Measurements from ENCODE around the gene PARD6G. TPM values are rescaled to one million over a fixed set of nuclear protein-coding genes. Genes with fewer than 3 reads are reported as not detected.
"Not testable (repeated sequence)": the region's sequence is repeated elsewhere in the genome, so short reads cannot be mapped to it uniquely, and the experiment has no call there.

Gene PARD6G, protein sequence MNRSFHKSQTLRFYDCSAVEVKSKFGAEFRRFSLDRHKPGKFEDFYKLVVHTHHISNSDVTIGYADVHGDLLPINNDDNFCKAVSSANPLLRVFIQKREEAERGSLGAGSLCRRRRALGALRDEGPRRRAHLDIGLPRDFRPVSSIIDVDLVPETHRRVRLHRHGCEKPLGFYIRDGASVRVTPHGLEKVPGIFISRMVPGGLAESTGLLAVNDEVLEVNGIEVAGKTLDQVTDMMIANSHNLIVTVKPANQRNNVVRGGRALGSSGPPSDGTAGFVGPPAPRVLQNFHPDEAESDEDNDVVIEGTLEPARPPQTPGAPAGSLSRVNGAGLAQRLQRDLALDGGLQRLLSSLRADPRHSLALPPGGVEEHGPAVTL
- 1 to 10 TPM in 1 of 2 experiments, under 1 TPM in 1; 0.47 to 1.0 TPM for total RNA-seq

DNA sequence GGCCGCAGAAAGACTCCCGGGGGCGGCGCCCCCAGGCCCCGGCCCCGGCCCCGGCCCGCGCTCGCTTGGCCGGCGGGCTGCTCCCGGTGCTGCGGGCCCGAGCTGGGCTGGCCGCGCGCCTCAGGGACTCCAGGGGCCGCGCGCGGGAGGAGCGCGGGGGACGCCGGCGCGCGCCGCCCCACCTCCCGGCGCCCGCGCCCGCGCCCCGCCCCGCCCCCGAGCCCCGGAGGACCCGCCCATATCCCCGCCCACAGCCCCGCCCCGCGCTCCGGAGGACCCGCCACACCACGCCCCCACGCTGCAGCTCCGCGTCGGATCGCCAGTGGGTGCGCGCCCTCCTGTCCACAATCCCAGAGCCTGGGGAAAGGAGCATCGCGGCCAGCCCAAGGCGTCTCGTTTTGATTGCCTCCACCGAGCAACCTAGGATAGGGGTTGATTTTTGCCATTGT lies at the start of gene PARD6G:
Gene PARD6G, minus strand, starts transcription at position 122 of the 449 bp plus-strand sequence. CDS start 166 bp downstream, outside the sequence.
- Mint-ChIP-seq H3K36me3 (no peaks in the 10 kb centered on the region), H3K27ac (no peak within 1 kb of the TSS), H3K4me3 (peak within 1 kb of the TSS; percentile 62), H3K4me1 (no peaks in the 10 kb centered on the region), H3K9me3 (no peaks in the 10 kb centered on the region), H3K27me3 (peaks cover 56% of the 10 kb centered on the region)
- ATAC-seq (ENCODE audit: low read depth) (peak; percentile 62), DNase-seq (peak; percentile 69)
- POLR2A ChIA-PET: no interaction called here

DNA sequence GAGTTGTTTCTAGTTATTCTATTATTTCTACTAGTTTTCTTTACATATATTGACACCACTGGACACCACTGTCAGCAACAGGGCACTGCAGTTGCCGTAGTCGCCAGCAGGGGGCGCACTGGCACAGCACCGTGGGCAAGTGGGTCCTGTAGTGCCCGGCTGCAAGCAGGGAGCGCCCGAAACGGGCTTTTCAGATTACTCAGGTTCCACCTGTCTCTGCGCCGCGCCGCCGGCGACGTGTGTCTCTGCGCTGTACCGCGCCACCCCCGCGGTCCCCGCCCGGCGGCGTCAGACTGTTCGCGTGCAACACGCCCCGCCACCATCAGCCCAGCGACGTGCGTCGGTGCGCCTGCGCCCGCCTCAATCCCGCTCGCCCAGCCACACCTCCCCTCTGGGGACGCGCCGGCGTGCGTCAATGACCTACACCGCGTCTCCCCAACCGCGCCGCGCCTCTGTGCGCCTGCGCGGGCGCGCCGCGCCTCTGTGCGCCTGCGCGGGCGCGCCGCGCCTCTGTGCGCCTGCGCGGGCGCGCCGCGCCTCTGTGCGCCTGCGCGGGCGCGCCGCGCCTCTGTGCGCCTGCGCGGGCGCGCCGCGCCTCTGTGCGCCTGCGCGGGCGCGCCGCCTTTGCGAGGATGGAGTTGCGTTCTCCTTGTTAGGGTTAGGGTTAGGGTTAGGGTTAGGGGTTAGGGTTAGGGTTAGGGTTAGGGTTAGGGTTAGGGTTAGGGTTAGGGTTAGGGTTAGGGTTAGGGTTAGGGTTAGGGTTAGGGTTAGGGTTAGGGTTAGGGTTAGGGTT lies 15.1 kb upstream of the PARD6G start:
- H3K4me3 Mint-ChIP-seq, H3K27me3 Mint-ChIP-seq, H3K27ac Mint-ChIP-seq, H3K4me1 Mint-ChIP-seq, H3K36me3 Mint-ChIP-seq, H3K9me3 Mint-ChIP-seq, POLR2A ChIA-PET: not testable (repeated sequence)
- DNase-seq (peak; percentile 54), ATAC-seq (ENCODE audit: low read depth) (peak; percentile 36)

DNA sequence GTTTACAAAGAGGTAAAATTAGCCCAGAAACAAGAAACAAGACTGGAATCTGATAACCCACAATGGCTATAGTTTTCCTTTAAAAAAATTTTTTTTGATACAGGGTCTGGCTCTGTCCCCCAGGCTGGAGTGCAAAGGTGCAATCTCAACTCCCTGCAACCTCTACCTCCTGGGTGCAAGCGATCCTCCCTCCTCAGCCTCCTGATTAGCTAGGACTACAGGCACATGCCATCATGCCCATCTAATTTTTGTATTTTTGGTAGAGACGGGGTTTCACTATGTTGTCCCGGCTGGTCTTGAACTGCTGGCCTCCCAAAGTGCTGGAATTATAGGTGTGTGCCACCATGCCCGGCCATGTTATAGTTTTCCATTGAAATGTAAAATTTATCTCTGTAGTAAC lies 12.3 kb upstream of the PARD6G start:
- no peak for ATAC-seq (ENCODE audit: low read depth)
- Mint-ChIP-seq H3K4me3 (no peak overlapping the region), H3K36me3 (no peaks in the 10 kb centered on the region), H3K27ac (no peak overlapping the region), H3K4me1 (no peaks in the 10 kb centered on the region), H3K27me3 (peaks cover 7% of the 10 kb centered on the region), H3K9me3 (no peaks in the 10 kb centered on the region)
- POLR2A ChIA-PET: no interaction called here
- DNase-seq: no peak

DNA sequence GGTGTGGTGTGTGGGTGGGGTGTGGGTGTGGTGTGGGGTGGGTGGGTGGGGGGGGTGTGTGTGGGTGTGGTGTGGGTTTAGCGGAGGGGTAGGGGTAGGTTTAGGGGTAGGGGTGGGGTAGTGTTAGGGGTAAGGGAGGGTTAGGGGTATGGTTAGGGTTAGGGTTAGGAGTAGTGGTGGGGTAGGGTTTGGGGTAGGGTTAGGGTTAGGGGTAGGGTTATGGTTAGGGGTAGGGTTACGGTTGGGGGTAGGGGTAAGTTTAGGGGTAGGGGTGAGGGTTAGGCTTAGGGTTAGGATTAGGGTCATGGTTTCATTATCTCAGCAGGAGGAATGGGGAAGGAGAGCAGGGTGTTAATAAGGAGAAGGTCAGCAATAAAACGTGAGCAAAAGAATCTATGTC lies 11.3 kb upstream of the PARD6G start:
- H3K36me3 Mint-ChIP-seq: no peaks in the 10 kb centered on the region
- ATAC-seq (ENCODE audit: low read depth) (no peak), DNase-seq (no peak)
- H3K4me3 Mint-ChIP-seq: no peak overlapping the region
- POLR2A ChIA-PET: no interaction called here
- no peak overlapping the region for H3K27ac Mint-ChIP-seq
- H3K9me3 Mint-ChIP-seq: no peaks in the 10 kb centered on the region
- H3K27me3 Mint-ChIP-seq: peaks cover 8% of the 10 kb centered on the region
- H3K4me1 Mint-ChIP-seq: no peaks in the 10 kb centered on the region

DNA sequence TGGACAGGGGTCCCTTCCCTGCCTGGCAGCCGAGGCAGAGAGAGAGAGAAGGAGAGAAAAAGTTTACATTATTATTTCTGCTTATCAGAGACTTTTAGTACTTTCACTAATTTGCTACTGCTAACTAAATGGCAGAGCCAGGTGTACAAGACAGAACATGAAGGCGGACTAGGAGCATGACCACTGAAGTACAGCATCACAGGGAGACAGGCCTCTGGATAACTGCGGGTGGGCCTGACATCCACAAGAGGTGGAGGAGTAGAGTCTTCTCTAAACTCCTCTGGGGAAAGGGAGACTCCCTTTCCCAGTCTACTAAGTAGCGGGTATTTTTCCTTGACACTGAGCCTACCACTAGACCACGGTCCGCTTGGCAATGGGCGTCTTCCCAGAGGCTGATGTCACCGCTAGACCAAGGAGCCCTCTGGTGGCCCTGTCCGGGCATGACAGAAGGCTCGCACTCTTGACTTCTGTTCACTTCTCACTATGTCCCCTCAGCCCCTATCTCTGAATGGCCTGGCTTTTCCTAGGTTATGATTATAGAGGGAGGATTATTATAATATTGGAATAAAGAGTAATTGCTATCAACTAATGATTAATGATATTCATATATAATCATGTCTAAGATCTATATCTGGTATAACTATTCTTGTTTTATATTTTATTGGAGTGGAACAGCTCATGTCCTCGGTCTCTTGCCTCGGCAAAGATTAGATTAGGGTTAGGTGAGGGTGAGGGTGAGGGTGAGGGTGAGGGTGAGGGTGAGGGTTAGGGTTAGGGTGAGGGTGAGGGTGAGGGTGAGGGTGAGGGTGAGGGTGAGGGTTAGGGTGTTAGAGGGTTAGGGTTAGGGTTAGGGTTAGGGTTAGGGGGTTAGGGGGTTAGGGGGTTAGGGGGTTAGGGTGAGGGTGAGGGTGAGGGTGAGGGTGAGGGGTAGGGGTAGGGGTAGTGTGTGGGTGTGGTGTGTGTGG lies 10.5 kb upstream of the PARD6G start:
- ATAC-seq (ENCODE audit: low read depth); H3K4me1 Mint-ChIP-seq; POLR2A ChIA-PET; H3K27ac Mint-ChIP-seq; H3K9me3 Mint-ChIP-seq; H3K4me3 Mint-ChIP-seq; H3K36me3 Mint-ChIP-seq: not testable (repeated sequence)
- H3K27me3 Mint-ChIP-seq: peaks cover 12% of the 10 kb centered on the region
- DNase-seq: peak; percentile 66

DNA sequence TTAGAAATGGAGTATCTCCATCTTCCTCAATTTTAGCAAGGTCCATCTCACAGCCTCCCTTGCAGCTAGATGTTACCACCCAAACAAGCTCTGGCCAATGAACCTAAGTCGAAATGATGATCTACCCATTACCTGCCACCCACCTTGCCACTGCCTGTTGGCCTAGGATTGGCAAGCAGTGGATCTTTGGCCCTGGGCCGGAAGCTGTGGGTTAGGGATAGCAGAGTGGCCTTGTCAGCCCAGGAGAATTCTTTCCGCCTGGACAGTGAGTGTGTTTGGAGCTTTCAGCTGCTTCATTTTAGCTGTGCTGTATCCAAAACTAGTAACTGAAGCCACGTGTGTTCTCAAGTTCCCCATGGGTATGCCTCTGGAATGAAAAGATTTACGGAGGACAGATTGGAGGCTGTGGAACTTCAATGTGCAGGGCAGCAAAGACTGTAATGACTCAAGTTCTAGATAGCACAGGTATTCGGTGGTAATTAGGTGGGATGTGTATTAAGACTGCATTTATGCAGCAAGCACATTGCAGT lies 7.7 kb upstream of the PARD6G start:
- no peaks in the 10 kb centered on the region for H3K9me3 Mint-ChIP-seq
- peaks cover 21% of the 10 kb centered on the region for H3K27me3 Mint-ChIP-seq
- no peak overlapping the region for H3K27ac Mint-ChIP-seq
- no peaks in the 10 kb centered on the region for H3K4me1 Mint-ChIP-seq
- POLR2A ChIA-PET: no interaction called here
- ATAC-seq (ENCODE audit: low read depth) (no peak), DNase-seq (no peak)
- H3K36me3 Mint-ChIP-seq: no peaks in the 10 kb centered on the region
- no peak overlapping the region for H3K4me3 Mint-ChIP-seq

DNA sequence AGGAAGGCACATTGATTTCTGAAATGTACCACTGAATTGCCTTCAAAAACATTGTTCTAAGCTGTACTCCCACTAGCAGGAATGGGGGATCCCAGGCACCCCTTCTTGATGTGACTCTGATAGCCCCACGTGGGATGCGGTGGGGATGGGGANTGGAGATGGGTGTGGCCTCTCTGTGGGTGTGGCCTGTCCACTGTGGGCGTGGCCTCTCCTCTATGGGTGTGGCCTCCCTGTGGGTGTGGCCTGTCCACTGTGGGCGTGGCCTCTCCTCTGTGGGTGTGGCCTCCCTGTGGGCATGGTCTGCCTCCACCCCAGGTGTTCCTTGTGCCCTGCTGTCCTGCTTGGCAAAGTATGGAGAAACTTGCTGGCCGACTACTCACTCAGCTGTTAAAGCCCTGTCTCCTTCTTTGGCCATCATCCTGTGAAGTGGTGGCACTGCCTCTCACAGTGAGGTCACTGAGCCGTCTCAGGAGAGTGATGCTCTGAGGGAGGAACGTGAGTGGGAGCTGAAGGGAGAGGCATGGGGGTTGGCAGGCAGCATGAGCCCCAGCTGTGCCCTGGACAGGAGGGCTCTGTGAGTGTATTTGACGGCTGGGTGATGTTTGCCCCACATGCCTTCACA lies 6.7 kb upstream of the PARD6G start:
- H3K27me3 Mint-ChIP-seq: peaks cover 27% of the 10 kb centered on the region
- H3K27ac Mint-ChIP-seq: no peak overlapping the region
- no peaks in the 10 kb centered on the region for H3K9me3 Mint-ChIP-seq
- no peak overlapping the region for H3K4me3 Mint-ChIP-seq
- DNase-seq (peak; percentile 44), ATAC-seq (ENCODE audit: low read depth) (peak; percentile 33)
- no peaks in the 10 kb centered on the region for H3K36me3 Mint-ChIP-seq
- POLR2A ChIA-PET: no interaction called here
- H3K4me1 Mint-ChIP-seq: no peaks in the 10 kb centered on the region

DNA sequence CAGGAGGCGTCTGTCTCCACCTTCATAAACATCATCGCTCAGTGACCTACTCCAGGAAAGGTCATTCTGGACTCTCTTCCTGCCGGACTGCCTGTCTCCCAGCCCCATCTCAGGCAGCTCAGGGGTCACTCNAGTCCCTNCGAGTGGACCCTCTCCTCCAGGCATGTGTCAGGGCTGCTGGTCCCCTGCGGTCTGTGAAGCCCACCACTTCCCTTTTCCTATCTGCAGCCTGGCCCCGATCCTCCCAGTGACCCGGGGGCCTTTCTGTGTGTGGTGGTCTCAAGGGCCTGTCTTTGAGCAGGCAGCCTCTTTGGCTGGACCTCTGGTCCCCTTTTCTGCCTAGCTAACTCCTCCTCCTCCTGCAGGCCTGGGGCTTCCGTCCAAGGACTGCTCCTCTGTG lies 5.9 kb upstream of the PARD6G start:
- POLR2A ChIA-PET: no interaction called here
- peaks cover 33% of the 10 kb centered on the region for H3K27me3 Mint-ChIP-seq
- DNase-seq (no peak), ATAC-seq (ENCODE audit: low read depth) (no peak)
- no peaks in the 10 kb centered on the region for H3K9me3 Mint-ChIP-seq
- H3K4me3 Mint-ChIP-seq: no peak overlapping the region
- no peak overlapping the region for H3K27ac Mint-ChIP-seq
- no peaks in the 10 kb centered on the region for H3K36me3 Mint-ChIP-seq
- no peaks in the 10 kb centered on the region for H3K4me1 Mint-ChIP-seq

DNA sequence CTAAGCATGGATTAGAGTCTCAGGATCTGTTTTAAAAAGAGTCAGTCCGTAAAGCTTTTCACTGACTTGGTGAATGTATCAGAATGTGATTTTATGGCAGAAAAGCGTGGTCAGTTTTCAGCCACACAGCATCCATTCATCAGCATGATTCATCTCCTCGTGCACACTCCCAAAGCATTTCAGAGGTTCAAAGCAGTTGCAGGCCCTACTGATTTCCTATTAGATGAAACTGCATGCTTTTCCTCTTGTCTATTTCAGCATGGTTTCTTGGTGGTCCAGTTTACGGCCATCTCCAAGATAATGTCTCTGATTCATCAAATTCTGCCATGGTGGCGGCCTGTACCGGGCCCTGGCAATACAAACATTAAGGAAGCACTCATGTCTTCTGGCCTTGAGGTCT lies 4.8 kb upstream of the PARD6G start:
- peaks cover 40% of the 10 kb centered on the region for H3K27me3 Mint-ChIP-seq
- no peak for ATAC-seq (ENCODE audit: low read depth)
- H3K27ac Mint-ChIP-seq: no peak overlapping the region
- POLR2A ChIA-PET: no interaction called here
- H3K4me1 Mint-ChIP-seq: no peaks in the 10 kb centered on the region
- DNase-seq: no peak
- no peak overlapping the region for H3K4me3 Mint-ChIP-seq
- no peaks in the 10 kb centered on the region for H3K9me3 Mint-ChIP-seq
- H3K36me3 Mint-ChIP-seq: no peaks in the 10 kb centered on the region

DNA sequence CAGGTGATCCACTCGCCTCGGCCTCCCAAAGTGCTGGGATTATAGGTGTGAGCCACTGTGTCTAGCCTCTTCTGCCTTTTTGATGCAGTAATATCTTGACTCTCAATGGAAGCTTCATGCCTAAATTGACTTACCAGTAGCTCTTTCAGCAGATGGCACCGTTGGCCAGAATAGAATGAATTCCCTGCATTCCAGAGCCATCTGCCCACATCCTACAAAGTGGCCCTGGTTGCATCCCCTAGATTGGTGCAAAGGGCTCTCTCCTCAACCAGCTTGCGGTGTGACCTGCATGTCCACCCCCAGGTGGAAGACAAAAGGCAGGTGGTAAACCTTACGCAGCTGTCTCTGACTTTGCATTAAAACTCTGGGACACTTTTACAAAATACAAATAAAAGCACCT lies 4.4 kb upstream of the PARD6G start:
- peaks cover 36% of the 10 kb centered on the region for H3K27me3 Mint-ChIP-seq
- POLR2A ChIA-PET: no interaction called here
- no peaks in the 10 kb centered on the region for H3K36me3 Mint-ChIP-seq
- H3K27ac Mint-ChIP-seq: no peak overlapping the region
- ATAC-seq (ENCODE audit: low read depth) (no peak), DNase-seq (no peak)
- H3K4me3 Mint-ChIP-seq: no peak overlapping the region
- no peaks in the 10 kb centered on the region for H3K4me1 Mint-ChIP-seq
- H3K9me3 Mint-ChIP-seq: no peaks in the 10 kb centered on the region

DNA sequence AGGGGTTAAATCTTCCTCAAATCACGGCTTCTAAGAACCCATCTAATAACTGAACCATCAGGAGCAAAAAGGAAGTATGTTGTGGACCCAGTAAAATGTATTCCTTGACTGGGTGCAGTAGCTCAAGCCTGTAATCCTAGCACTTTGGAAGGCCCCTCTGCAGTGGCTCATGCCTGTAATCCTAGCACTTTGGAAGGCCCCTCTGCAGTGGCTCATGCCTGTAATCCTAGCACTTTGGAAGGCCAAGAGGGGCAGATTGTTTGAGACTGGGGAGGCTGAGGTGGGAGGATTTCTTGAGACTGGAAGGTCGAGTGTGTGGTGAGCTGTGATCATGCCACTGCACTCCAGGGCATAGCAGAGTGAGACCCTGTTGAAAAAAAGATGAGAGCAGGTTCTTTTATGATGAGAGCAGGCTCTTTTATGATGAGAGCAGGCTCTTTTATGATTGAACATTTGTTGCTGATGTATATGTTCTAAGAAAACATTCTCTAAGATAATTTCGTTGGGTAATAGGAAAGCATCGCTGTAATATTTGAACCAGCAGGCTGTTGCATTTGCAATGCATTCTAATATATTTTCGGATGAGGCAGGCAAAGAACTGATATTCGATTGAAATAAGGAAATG lies 3.5 kb upstream of the PARD6G start:
- Mint-ChIP-seq H3K36me3 (no peaks in the 10 kb centered on the region), H3K4me1 (no peaks in the 10 kb centered on the region), H3K27ac (no peak overlapping the region), H3K4me3 (no peak overlapping the region), H3K9me3 (no peaks in the 10 kb centered on the region), H3K27me3 (peaks cover 39% of the 10 kb centered on the region)
- ATAC-seq (ENCODE audit: low read depth) (no peak), DNase-seq (no peak)
- POLR2A ChIA-PET: no interaction called here

DNA sequence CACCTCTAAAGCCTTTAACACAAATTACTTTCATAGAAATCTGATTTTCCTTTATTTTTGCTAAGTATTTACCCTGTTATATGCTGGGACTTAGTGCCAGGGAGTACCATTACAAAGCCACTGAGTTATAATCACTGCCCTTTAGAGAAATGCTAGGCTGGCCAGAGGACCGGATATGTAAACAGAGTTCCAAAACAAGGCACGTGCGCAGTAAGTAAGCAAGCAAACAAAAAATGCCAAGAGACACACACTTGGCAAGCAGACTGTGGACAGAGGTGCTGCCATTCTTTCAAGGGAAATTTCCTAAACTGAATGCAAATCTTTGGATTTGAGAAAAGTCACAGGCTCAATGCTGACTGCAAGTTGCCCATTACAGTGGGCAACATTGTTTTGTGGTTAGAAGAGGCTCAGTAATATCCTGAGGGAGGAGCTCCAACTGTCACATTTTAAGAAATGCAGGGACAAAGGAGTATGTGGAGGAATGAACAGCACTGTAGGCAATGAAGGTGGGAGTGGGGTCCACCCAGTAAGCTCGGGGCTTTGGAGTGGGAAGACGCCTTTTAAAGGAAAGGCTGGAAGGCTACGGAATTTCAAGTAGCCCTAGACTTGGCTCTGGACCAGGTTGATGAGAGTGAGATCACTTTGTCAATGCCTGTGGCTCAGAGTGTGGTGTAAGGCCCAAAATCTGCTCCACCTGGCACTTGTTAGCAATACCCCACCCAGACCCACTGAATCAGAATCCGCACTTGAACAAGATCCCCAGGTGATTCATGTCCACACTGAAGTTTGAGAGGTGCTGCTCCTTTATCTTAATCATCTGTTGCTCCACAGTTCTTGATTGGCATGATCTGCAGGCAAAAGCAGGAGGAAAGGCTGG lies 2.1 kb upstream of the PARD6G start:
- no peaks in the 10 kb centered on the region for H3K36me3 Mint-ChIP-seq
- peaks cover 53% of the 10 kb centered on the region for H3K27me3 Mint-ChIP-seq
- H3K9me3 Mint-ChIP-seq: no peaks in the 10 kb centered on the region
- H3K4me3 Mint-ChIP-seq: no peak overlapping the region
- H3K4me1 Mint-ChIP-seq: no peaks in the 10 kb centered on the region
- POLR2A ChIA-PET: no interaction called here
- ATAC-seq (ENCODE audit: low read depth) (no peak), DNase-seq (no peak)
- H3K27ac Mint-ChIP-seq: no peak overlapping the region
